GM19452 (cell line): Measurements from ENCODE around the gene ASPG.
"Not testable (repeated sequence)": the region's sequence is repeated elsewhere in the genome, so short reads cannot be mapped to it uniquely, and the experiment has no call there.

ENCODE experiments used
- ATAC-seq: cut with Tn5 transposase; IDR thresholded peaks from one replicate; pipeline ENCODE4 v1.9.1; 2021; ENCODE audit not compliant: unreplicated experiment

Gene ASPG

GRCh38 chr14:104145826-104146601 lies 60.5 kb downstream of the ASPG start:
- ATAC-seq, result no peak

GRCh38 chr14:104146651-104147345 lies 61.3 kb downstream of the ASPG start:
- ATAC-seq, result no peak

- no peak for ATAC-seq
These were observed 62.0 kb downstream of the ASPG start for GRCh38 chr14:104147346-104148125.

- no peak for ATAC-seq
These were observed 63.2 kb downstream of the ASPG start for GRCh38 chr14:104148433-104149277.

- ATAC-seq, result no peak
These were observed 63.7 kb downstream of the ASPG start for GRCh38 chr14:104149278-104149595.

- no peak for ATAC-seq
These were observed 64.2 kb downstream of the ASPG start for GRCh38 chr14:104149617-104150135.

GRCh38 chr14:104150136-104151025 lies 64.9 kb downstream of the ASPG start:
- no peak for ATAC-seq

- ATAC-seq, result no peak
These were observed 65.5 kb downstream of the ASPG start for GRCh38 chr14:104151026-104151381.

GRCh38 chr14:104151566-104152245 lies 66.2 kb downstream of the ASPG start:
- ATAC-seq, result no peak

GRCh38 chr14:104152246-104152575 lies 66.7 kb downstream of the ASPG start:
- no peak for ATAC-seq

- ATAC-seq, result no peak
These were observed 67.3 kb downstream of the ASPG start for GRCh38 chr14:104152686-104153393.

- not testable (repeated sequence) for ATAC-seq
These were observed 67.9 kb downstream of the ASPG start for GRCh38 chr14:104153394-104153755.

GRCh38 chr14:104154246-104154645 lies 68.7 kb downstream of the ASPG start:
- no peak for ATAC-seq

- ATAC-seq, result no peak
These were observed 70.0 kb downstream of the ASPG start for GRCh38 chr14:104155513-104155912.

GRCh38 chr14:104156142-104156541 lies 70.6 kb downstream of the ASPG start:
- no peak for ATAC-seq

GRCh38 chr14:104157016-104157928 lies 71.8 kb downstream of the ASPG start:
- no peak for ATAC-seq

GRCh38 chr14:104158827-104159798 lies 73.6 kb downstream of the ASPG start:
- ATAC-seq, result no peak
